ENCODE measurements around the gene TSHZ1.

DNA sequence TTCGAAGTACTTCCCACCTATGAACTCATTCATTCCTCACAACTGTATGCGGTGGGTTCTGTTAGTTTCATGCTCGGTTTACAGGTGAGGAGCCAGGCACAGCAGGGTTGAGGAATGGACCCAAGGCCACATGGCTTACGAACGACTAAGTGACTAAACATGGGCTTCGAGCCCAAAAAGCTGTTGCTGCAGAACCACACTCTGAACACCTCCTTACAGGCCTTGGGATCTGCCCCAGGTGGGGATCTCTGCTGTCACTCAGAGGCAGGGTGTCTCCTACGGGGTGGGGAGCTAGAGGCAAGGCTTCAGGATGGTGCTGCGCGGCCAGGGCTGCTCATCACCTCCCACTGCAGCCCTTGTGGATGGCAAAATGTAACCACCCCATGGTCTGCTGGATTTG, 80.9 kb downstream of the TSHZ1 start:
- TF ChIP-seq EZH2 (IDR thresholded peaks at IDR 0.05; ENCODE audit: insufficient read depth, poor library complexity, severe bottlenecking) (no peak), EZH2phosphoT487 (IDR thresholded peaks at IDR 0.05; ENCODE audit: insufficient read depth, low read depth) (no peak)
